ENCODE results near the gene STAG2.
"Not testable (repeated sequence)": the region's sequence is repeated elsewhere in the genome, so short reads cannot be mapped to it uniquely, and the experiment has no call there.

Gene STAG2

DNA sequence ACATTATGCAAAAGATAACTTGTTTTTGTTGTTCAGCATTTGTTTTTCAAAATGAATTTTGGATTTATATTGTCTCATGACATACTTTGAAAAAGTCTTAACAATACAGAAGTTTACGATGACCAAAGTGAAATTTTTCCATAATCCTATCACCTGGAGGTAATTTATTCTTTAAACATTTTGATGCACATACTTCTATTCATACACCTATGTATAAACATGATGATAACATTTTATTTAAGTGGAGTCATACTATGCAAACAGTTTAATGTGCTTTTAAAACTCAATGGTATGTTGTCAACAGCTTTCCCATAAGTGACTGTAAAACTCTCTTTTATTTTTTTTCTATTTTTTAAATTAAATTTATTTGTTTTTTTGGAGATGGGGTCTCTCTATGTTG, 65.0 kb downstream of the STAG2 start:
- H3K36me3 ChIP-seq (ENCODE audit: control insufficient read depth, insufficient read depth, low read length): no peaks in the 10 kb centered on the region
- H3K9me3 ChIP-seq (ENCODE audit: control insufficient read depth, low read length): no peaks in the 10 kb centered on the region
- H3K4me1 ChIP-seq (ENCODE audit: control insufficient read depth, insufficient read depth, low read length): no peaks in the 10 kb centered on the region
- H3K27ac ChIP-seq (ENCODE audit: insufficient read depth, low read depth, low read length, poor library complexity, severe bottlenecking): no peak overlapping the region
- no peak overlapping the region for H3K4me3 ChIP-seq (ENCODE audit: insufficient read depth, low read depth, low read length)
- H3K27me3 ChIP-seq (ENCODE audit: control insufficient read depth, insufficient read depth, low read length, poor library complexity, severe bottlenecking): no peaks in the 10 kb centered on the region
- no CpG with 5 or more reads among the region's 1 CpG for WGBS, 2 experiments

DNA sequence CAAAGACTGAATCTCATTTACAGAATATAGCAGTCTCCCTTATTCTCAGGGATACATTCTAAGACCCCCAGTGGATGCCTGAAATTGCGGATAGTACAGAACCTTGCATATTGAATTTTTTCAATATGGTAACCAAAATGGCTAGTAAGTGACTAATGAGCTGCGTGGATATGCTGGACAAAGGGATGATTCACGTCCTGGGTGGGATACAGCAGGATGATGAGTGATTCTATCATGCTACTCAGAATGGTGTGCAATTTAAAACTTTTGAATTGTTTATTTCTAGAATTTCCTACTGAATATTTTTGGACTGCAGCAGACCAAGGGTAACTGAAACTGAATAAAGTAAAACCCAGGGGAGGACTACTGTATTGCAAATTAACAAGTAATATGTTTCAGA, 66.7 kb downstream of the STAG2 start:
- Histone ChIP-seq H3K4me1 (ENCODE audit: control insufficient read depth, insufficient read depth, low read length) (no peaks in the 10 kb centered on the region), H3K27ac (ENCODE audit: insufficient read depth, low read depth, low read length, poor library complexity, severe bottlenecking) (no peak overlapping the region), H3K36me3 (ENCODE audit: control insufficient read depth, insufficient read depth, low read length) (no peaks in the 10 kb centered on the region), H3K9me3 (ENCODE audit: control insufficient read depth, low read length) (no peaks in the 10 kb centered on the region), H3K4me3 (ENCODE audit: insufficient read depth, low read depth, low read length) (no peak overlapping the region), H3K27me3 (ENCODE audit: control insufficient read depth, insufficient read depth, low read length, poor library complexity, severe bottlenecking) (no peaks in the 10 kb centered on the region)
- 98 to 100% methylated on average over 3 of the region's 3 CpGs for WGBS, 2 experiments

DNA sequence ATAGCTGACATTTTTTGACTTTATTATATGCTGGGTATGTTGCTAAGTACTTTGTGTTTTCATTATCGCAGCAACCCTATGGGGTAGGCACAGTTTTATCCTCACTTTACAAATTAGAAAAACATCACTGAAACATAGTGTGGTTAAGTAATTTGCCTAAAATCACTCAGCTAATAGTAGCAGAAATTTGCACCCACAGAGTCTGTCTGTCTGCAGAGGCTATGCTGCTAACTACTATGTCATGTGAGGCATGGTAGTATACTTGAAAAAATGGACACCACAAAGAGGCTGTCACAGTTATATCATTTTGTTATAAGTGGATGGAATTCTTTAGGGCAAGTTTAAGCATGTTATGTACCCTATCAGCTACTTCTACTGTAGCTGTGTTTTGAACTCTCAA, 69.0 kb downstream of the STAG2 start:
- no peak overlapping the region for H3K27ac ChIP-seq (ENCODE audit: insufficient read depth, low read depth, low read length, poor library complexity, severe bottlenecking)
- H3K36me3 ChIP-seq (ENCODE audit: control insufficient read depth, insufficient read depth, low read length): no peaks in the 10 kb centered on the region
- no peaks in the 10 kb centered on the region for H3K4me1 ChIP-seq (ENCODE audit: control insufficient read depth, insufficient read depth, low read length)
- no CpG with 5 or more reads among the region's 1 CpG for WGBS, 2 experiments
- no peaks in the 10 kb centered on the region for H3K27me3 ChIP-seq (ENCODE audit: control insufficient read depth, insufficient read depth, low read length, poor library complexity, severe bottlenecking)
- no peaks in the 10 kb centered on the region for H3K9me3 ChIP-seq (ENCODE audit: control insufficient read depth, low read length)
- no peak overlapping the region for H3K4me3 ChIP-seq (ENCODE audit: insufficient read depth, low read depth, low read length)

DNA sequence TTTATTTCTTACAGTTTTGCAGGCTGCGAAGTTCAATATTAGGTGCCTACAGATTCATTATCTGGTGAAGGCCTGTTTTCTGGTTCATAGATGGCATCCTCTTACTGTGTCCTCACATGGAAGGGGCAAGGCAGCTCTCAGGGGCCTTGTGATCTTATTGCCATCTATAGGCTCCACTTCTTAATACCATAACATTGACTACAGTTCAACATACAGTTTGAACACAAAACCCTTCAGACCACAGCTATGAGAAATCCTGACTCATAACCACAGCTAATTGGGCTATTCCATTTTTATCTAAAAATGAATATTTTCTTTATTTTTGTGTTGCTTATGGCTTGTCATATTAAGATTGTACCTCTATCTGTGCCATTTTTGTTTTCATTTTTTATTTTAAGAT, 72.3 kb downstream of the STAG2 start:
- H3K9me3 ChIP-seq (ENCODE audit: control insufficient read depth, low read length): no peaks in the 10 kb centered on the region
- 96 to 100% methylated on average over 1 of the region's 1 CpG for WGBS, 2 experiments
- H3K27ac ChIP-seq (ENCODE audit: insufficient read depth, low read depth, low read length, poor library complexity, severe bottlenecking): no peak overlapping the region
- H3K27me3 ChIP-seq (ENCODE audit: control insufficient read depth, insufficient read depth, low read length, poor library complexity, severe bottlenecking): no peaks in the 10 kb centered on the region
- no peaks in the 10 kb centered on the region for H3K36me3 ChIP-seq (ENCODE audit: control insufficient read depth, insufficient read depth, low read length)
- H3K4me1 ChIP-seq (ENCODE audit: control insufficient read depth, insufficient read depth, low read length): no peaks in the 10 kb centered on the region
- no peak overlapping the region for H3K4me3 ChIP-seq (ENCODE audit: insufficient read depth, low read depth, low read length)

- WGBS, 2 experiments: 96 to 99% methylated on average over 2 of the region's 2 CpGs
- Histone ChIP-seq H3K4me3 (ENCODE audit: insufficient read depth, low read depth, low read length) (no peak overlapping the region), H3K4me1 (ENCODE audit: control insufficient read depth, insufficient read depth, low read length) (no peaks in the 10 kb centered on the region), H3K9me3 (ENCODE audit: control insufficient read depth, low read length) (no peaks in the 10 kb centered on the region), H3K36me3 (ENCODE audit: control insufficient read depth, insufficient read depth, low read length) (no peaks in the 10 kb centered on the region), H3K27ac (ENCODE audit: insufficient read depth, low read depth, low read length, poor library complexity, severe bottlenecking) (peak overlapping the region; percentile 8), H3K27me3 (ENCODE audit: control insufficient read depth, insufficient read depth, low read length, poor library complexity, severe bottlenecking) (no peaks in the 10 kb centered on the region)
Measured at GRCh38 chrX:124035657-124036056, 74.2 kb downstream of the STAG2 start.

- no peak overlapping the region for H3K27ac ChIP-seq (ENCODE audit: insufficient read depth, low read depth, low read length, poor library complexity, severe bottlenecking)
- H3K4me1 ChIP-seq (ENCODE audit: control insufficient read depth, insufficient read depth, low read length): no peaks in the 10 kb centered on the region
- H3K36me3 ChIP-seq (ENCODE audit: control insufficient read depth, insufficient read depth, low read length): no peaks in the 10 kb centered on the region
- no peaks in the 10 kb centered on the region for H3K27me3 ChIP-seq (ENCODE audit: control insufficient read depth, insufficient read depth, low read length, poor library complexity, severe bottlenecking)
- WGBS, 2 experiments: no CpG with 5 or more reads among the region's 1 CpG
- H3K9me3 ChIP-seq (ENCODE audit: control insufficient read depth, low read length): no peaks in the 10 kb centered on the region
- H3K4me3 ChIP-seq (ENCODE audit: insufficient read depth, low read depth, low read length): no peak overlapping the region
Measured at GRCh38 chrX:124042042-124042441, 80.5 kb downstream of the STAG2 start.

- H3K4me1 ChIP-seq (ENCODE audit: control insufficient read depth, insufficient read depth, low read length): no peaks in the 10 kb centered on the region
- peaks cover 5% of the 10 kb centered on the region for H3K36me3 ChIP-seq (ENCODE audit: control insufficient read depth, insufficient read depth, low read length)
- H3K27ac ChIP-seq (ENCODE audit: insufficient read depth, low read depth, low read length, poor library complexity, severe bottlenecking): no peak overlapping the region
- no peaks in the 10 kb centered on the region for H3K27me3 ChIP-seq (ENCODE audit: control insufficient read depth, insufficient read depth, low read length, poor library complexity, severe bottlenecking)
- H3K4me3 ChIP-seq (ENCODE audit: insufficient read depth, low read depth, low read length): no peak overlapping the region
- no peaks in the 10 kb centered on the region for H3K9me3 ChIP-seq (ENCODE audit: control insufficient read depth, low read length)
- 100% methylated on average over 2 of the region's 4 CpGs; no CpG with 5 or more reads in 1 of the 2 experiments for whole genome bisulfite sequencing, 2 experiments
Measured at GRCh38 chrX:124045109-124045508, 83.6 kb downstream of the STAG2 start.

GRCh38 chrX:124084417-124084816, 122.9 kb downstream of the STAG2 start:
- 77 to 80% methylated on average over 6 of the region's 6 CpGs for WGBS, 2 experiments
- H3K36me3 ChIP-seq (ENCODE audit: control insufficient read depth, insufficient read depth, low read length): peaks cover 27% of the 10 kb centered on the region

DNA sequence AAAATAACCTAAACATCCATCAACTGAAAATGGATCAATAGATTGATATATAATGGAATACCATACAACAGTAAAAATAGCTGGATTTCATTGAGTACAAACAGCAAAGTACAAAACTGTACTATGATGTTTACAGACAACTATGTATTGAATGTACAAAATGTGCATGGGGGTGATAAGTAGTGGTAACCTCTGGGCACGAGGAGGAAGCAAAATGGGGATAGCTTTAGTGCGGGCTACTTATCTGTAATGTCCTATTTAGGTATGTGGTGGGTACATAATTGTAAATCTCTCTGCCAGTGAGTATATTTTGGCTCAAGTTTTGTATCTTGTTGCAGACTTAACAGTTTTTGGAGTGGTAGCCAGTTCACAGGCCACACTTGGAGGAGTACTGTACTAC, 123.6 kb downstream of the STAG2 start:
- H3K9me3 ChIP-seq (ENCODE audit: control insufficient read depth, low read length): no peaks in the 10 kb centered on the region
- WGBS, 2 experiments: 96 to 100% methylated on average over 2 of the region's 2 CpGs
- no peak overlapping the region for H3K27ac ChIP-seq (ENCODE audit: insufficient read depth, low read depth, low read length, poor library complexity, severe bottlenecking)
- H3K4me3 ChIP-seq (ENCODE audit: insufficient read depth, low read depth, low read length): no peak overlapping the region
- no peaks in the 10 kb centered on the region for H3K4me1 ChIP-seq (ENCODE audit: control insufficient read depth, insufficient read depth, low read length)
- H3K27me3 ChIP-seq (ENCODE audit: control insufficient read depth, insufficient read depth, low read length, poor library complexity, severe bottlenecking): no peaks in the 10 kb centered on the region
- peaks cover 22% of the 10 kb centered on the region for H3K36me3 ChIP-seq (ENCODE audit: control insufficient read depth, insufficient read depth, low read length)

More at GRCh38 chrX:124084417-124084816, 122.9 kb downstream of the STAG2 start:
- H3K4me3 ChIP-seq (ENCODE audit: insufficient read depth, low read depth, low read length); H3K27me3 ChIP-seq (ENCODE audit: control insufficient read depth, insufficient read depth, low read length, poor library complexity, severe bottlenecking); H3K4me1 ChIP-seq (ENCODE audit: control insufficient read depth, insufficient read depth, low read length); H3K27ac ChIP-seq (ENCODE audit: insufficient read depth, low read depth, low read length, poor library complexity, severe bottlenecking); H3K9me3 ChIP-seq (ENCODE audit: control insufficient read depth, low read length): not testable (repeated sequence)

- H3K4me3 ChIP-seq (ENCODE audit: insufficient read depth, low read depth, low read length): no peak overlapping the region
- 95 to 97% methylated on average over 3 to 6 of the region's 7 CpGs for WGBS, 2 experiments
- H3K27me3 ChIP-seq (ENCODE audit: control insufficient read depth, insufficient read depth, low read length, poor library complexity, severe bottlenecking): no peaks in the 10 kb centered on the region
- peaks cover 25% of the 10 kb centered on the region for H3K36me3 ChIP-seq (ENCODE audit: control insufficient read depth, insufficient read depth, low read length)
- H3K27ac ChIP-seq (ENCODE audit: insufficient read depth, low read depth, low read length, poor library complexity, severe bottlenecking): no peak overlapping the region
- H3K9me3 ChIP-seq (ENCODE audit: control insufficient read depth, low read length): no peaks in the 10 kb centered on the region
- no peaks in the 10 kb centered on the region for H3K4me1 ChIP-seq (ENCODE audit: control insufficient read depth, insufficient read depth, low read length)
Measured at GRCh38 chrX:124086411-124086810, 124.9 kb downstream of the STAG2 start.

Data from ectodermal cell (in vitro differentiated cells).